Skeletal muscle tissue (tissue), 4 donors: Measurements from ENCODE around the gene EXT2. TPM values are rescaled to one million over a fixed set of nuclear protein-coding genes. Genes with fewer than 3 reads are reported as not detected.

ENCODE experiments used
- H3K27ac ChIP-seq: one replicate; pipeline ENCODE4 v1.7.0; 2013; ENCODE audit warnings: mild to moderate bottlenecking, low read depth, low read length, inconsistent platforms
- H3K27me3 ChIP-seq, 3 donors: one replicate each; pipeline ENCODE4 v1.7.0; 2013; ENCODE audit warnings: low read length in 3 of 3; ENCODE audit not compliant: control insufficient read depth in 3 of 3, insufficient read depth in 3 of 3
- H3K36me3 ChIP-seq, 3 donors: one replicate each; pipeline ENCODE4 v1.7.0; 2013; ENCODE audit warnings: low read length in 3 of 3; ENCODE audit not compliant: control insufficient read depth in 3 of 3, insufficient read depth in 3 of 3
- H3K4me1 ChIP-seq, 3 donors: one replicate each; pipeline ENCODE4 v1.7.0; 2013; ENCODE audit warnings: low read length in 3 of 3, mild to moderate bottlenecking in 3 of 3; ENCODE audit not compliant: control insufficient read depth in 3 of 3, insufficient read depth in 3 of 3
- H3K4me3 ChIP-seq, 3 donors: one replicate each; pipeline ENCODE4 v1.7.0; 2013; ENCODE audit warnings: low read length in 3 of 3
- H3K9ac ChIP-seq, 3 donors: one replicate each; pipeline ENCODE4 v1.7.0; 2013; ENCODE audit warnings: low read length in 3 of 3, mild to moderate bottlenecking in 3 of 3, moderate library complexity in 2 of 3, low read depth in 1 of 3
- H3K9me3 ChIP-seq, 3 donors: one replicate each; pipeline ENCODE4 v1.7.0; 2013; ENCODE audit warnings: low read length in 3 of 3; ENCODE audit not compliant: control insufficient read depth in 3 of 3
- total RNA-seq: library from RNA; depleted of rRNA; stranded (reverse); fragments of >200 nt; gene quantifications from one replicate; pipeline ENCODE4 v1.2.3, GENCODE V29; 2014
- donor health status: Osteomylitis.

The EXT2 gene
- total RNA-seq, 1 donor from 2014 or later: 106 TPM

GRCh38 chr11:44150401-44150800, 54.9 kb downstream of the EXT2 start:
- peaks cover 6 to 15% (median 11%) of the 10 kb centered on the region in 3 donors for H3K4me1 ChIP-seq
- peaks cover 0 to 9% (median 0%) of the 10 kb centered on the region in 3 donors for H3K36me3 ChIP-seq
- no peaks in the 10 kb centered on the region for H3K27me3 ChIP-seq
- H3K9ac ChIP-seq: no peak overlapping the region
- H3K27ac ChIP-seq: peak overlapping the region; percentile 59
- no peak overlapping the region for H3K4me3 ChIP-seq
- no peaks in the 10 kb centered on the region for H3K9me3 ChIP-seq

DNA sequence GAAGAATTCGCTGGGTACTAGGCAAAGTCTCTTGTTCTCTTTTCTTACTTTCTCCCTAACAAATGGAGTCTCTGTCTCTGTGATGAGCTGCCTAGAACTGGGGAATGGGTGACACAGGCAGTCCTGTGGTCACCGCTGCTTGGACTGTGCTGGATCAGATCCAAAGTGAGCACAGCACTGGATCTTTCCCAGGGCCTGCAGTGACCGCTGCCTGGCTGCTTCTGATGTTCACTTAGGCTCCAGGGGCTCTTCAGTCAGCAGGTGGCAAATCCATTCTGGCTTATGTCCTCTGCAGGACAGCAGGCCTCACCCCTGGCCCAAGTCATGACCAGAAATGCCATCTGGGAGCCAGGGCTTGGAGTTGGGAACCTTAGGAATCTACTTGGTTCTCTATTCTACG, 61.5 kb downstream of the EXT2 start:
- no peaks in the 10 kb centered on the region for H3K4me1 ChIP-seq
- H3K4me3 ChIP-seq: no peak overlapping the region
- no peak overlapping the region for H3K27ac ChIP-seq
- no peak overlapping the region for H3K9ac ChIP-seq
- no peaks in the 10 kb centered on the region for H3K9me3 ChIP-seq
- H3K27me3 ChIP-seq: no peaks in the 10 kb centered on the region
- peaks cover 0 to 7% (median 3%) of the 10 kb centered on the region in 3 donors for H3K36me3 ChIP-seq

DNA sequence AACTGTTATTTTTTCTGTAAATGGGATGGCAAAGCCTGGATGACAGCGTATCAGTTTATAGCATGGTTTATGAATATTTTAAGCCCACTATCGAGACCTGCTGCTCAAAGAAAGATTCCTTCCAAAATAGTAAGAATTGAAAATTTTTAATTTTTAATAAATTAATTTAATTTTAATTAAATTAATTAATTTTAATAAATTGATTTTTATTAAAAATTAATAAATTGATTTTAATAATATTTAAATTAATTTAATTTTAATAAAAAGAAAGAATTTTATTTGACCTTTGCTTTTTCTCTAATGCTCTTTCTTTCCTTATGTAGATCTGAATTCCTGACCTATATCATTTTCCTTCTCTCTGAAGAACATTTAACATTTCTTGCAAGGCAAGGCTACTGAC, 62.9 kb downstream of the EXT2 start:
- no peak overlapping the region for H3K4me3 ChIP-seq
- H3K36me3 ChIP-seq: peaks cover 0 to 7% (median 3%) of the 10 kb centered on the region in 3 donors
- H3K27me3 ChIP-seq: no peaks in the 10 kb centered on the region
- no peaks in the 10 kb centered on the region for H3K4me1 ChIP-seq
- H3K9ac ChIP-seq: no peak overlapping the region
- no peaks in the 10 kb centered on the region for H3K9me3 ChIP-seq
- H3K27ac ChIP-seq: no peak overlapping the region

DNA sequence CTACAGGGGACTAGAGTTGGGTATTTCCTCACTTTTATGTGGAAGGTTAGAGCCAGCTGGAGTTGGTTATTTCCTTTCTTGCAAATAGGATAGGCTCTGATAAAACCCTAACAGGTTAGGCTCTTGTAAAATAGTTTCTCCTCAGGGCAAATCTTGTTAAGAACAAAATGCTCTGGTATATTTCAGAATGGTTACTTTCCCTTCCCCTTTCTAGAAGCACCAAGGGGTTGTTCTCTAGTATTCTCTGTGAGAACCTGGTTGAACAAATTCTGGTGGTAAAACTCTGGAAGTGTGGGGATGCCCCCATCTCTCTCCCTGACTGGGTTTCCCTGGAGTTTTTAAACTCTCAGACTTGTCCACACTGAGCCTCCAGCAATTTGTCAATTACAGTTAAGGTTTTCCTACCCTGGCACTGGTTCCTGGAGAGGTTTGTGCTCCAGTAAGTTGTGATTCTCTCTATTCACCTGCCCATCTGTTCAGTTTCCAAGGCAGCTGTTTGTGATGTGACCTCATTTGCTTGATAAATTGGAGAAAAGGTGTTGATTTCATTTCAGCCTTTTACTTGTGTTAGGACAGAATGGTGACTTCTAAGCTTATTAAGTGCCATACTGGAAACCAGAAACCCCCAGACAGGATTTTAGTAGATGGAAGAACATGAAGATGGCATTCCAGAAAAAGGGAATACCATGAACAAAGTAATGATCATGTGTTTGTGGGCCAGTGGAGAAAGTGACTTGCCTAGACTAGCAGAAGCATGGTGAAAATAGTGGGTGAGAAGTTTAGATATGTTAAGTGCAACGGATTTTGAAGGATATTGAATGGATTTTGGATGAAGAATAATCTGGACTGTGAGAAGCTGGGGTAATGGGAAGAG, 64.6 kb downstream of the EXT2 start:
- H3K9ac ChIP-seq: no peak overlapping the region
- H3K4me3 ChIP-seq: no peak overlapping the region
- peaks cover 0 to 7% (median 3%) of the 10 kb centered on the region in 3 donors for H3K36me3 ChIP-seq
- H3K4me1 ChIP-seq: no peaks in the 10 kb centered on the region
- H3K27me3 ChIP-seq: no peaks in the 10 kb centered on the region
- no peak overlapping the region for H3K27ac ChIP-seq
- H3K9me3 ChIP-seq: no peaks in the 10 kb centered on the region

GRCh38 chr11:44162004-44162403, 66.5 kb downstream of the EXT2 start:
- Histone ChIP-seq H3K4me1 (peaks cover 0 to 15% (median 4%) of the 10 kb centered on the region in 3 donors), H3K9ac (no peak overlapping the region), H3K4me3 (no peak overlapping the region), H3K36me3 (peaks cover 0 to 7% (median 2%) of the 10 kb centered on the region in 3 donors), H3K9me3 (no peaks in the 10 kb centered on the region), H3K27me3 (no peaks in the 10 kb centered on the region), H3K27ac (no peak overlapping the region)

DNA sequence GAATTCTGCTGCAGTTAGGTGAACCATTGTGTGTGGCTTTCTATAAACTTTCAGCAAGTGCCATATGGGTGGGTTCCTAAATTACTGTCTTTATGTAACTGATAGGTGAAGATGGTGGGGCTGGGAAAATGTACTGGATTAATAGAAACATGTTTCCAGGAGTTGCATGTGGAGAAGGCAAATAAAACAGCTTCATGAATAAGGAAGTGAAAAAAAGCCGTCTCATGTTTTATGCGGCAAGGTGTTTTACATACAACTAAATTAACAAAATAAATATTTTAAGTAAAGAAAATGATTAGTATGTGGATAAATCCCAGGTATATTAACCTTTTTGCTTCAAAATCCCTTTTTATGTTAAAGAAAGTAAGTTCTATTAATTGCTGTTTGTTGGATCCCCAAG, 67.2 kb downstream of the EXT2 start:
- Histone ChIP-seq H3K9me3 (no peaks in the 10 kb centered on the region), H3K4me1 (peaks cover 0 to 15% (median 4%) of the 10 kb centered on the region in 3 donors), H3K27ac (no peak overlapping the region), H3K27me3 (no peaks in the 10 kb centered on the region), H3K4me3 (no peak overlapping the region), H3K9ac (no peak overlapping the region), H3K36me3 (peaks cover 0 to 5% (median 0%) of the 10 kb centered on the region in 3 donors)

GRCh38 chr11:44165432-44165831, 70.0 kb downstream of the EXT2 start:
- Histone ChIP-seq H3K9me3 (no peaks in the 10 kb centered on the region), H3K27me3 (no peaks in the 10 kb centered on the region), H3K9ac (no peak overlapping the region), H3K4me1 (peaks cover 0 to 15% (median 4%) of the 10 kb centered on the region in 3 donors), H3K4me3 (no peak overlapping the region), H3K27ac (no peak overlapping the region), H3K36me3 (no peaks in the 10 kb centered on the region)

GRCh38 chr11:44167046-44167445, 71.6 kb downstream of the EXT2 start:
- H3K4me3 ChIP-seq: no peak overlapping the region
- H3K9me3 ChIP-seq: no peaks in the 10 kb centered on the region
- H3K27me3 ChIP-seq: no peaks in the 10 kb centered on the region
- no peak overlapping the region for H3K9ac ChIP-seq
- H3K36me3 ChIP-seq: peaks cover 0 to 7% (median 0%) of the 10 kb centered on the region in 3 donors
- no peak overlapping the region for H3K27ac ChIP-seq
- H3K4me1 ChIP-seq: peaks cover 0 to 15% (median 4%) of the 10 kb centered on the region in 3 donors

GRCh38 chr11:44171518-44171917, 76.0 kb downstream of the EXT2 start:
- no peak overlapping the region for H3K27ac ChIP-seq
- H3K36me3 ChIP-seq: peaks cover 0 to 13% (median 0%) of the 10 kb centered on the region in 3 donors
- no peak overlapping the region for H3K9ac ChIP-seq
- no peaks in the 10 kb centered on the region for H3K9me3 ChIP-seq
- H3K4me3 ChIP-seq: no peak overlapping the region
- H3K27me3 ChIP-seq: no peaks in the 10 kb centered on the region
- peaks cover 0 to 5% (median 2%) of the 10 kb centered on the region in 3 donors for H3K4me1 ChIP-seq

GRCh38 chr11:44172966-44173365, 77.5 kb downstream of the EXT2 start:
- Histone ChIP-seq H3K9me3 (no peaks in the 10 kb centered on the region), H3K9ac (no peak overlapping the region), H3K36me3 (peaks cover 0 to 13% (median 0%) of the 10 kb centered on the region in 3 donors), H3K27ac (no peak overlapping the region), H3K27me3 (no peaks in the 10 kb centered on the region), H3K4me3 (no peak overlapping the region), H3K4me1 (peaks cover 3 to 7% (median 5%) of the 10 kb centered on the region in 3 donors)
